NCI-H82 treated with DMSO at 0.1 percent for 48 hours (cell line): ENCODE data around the gene HEXIM2.
"Not testable (repeated sequence)": the region's sequence is repeated elsewhere in the genome, so short reads cannot be mapped to it uniquely, and the experiment has no call there.

ENCODE experiments used
- DNase-seq: peaks from one replicate; lab custom pipeline; 2025; ENCODE audit not compliant: unreplicated experiment; lab: John Stamatoyannopoulos, UW

HEXIM2 gene, protein sequence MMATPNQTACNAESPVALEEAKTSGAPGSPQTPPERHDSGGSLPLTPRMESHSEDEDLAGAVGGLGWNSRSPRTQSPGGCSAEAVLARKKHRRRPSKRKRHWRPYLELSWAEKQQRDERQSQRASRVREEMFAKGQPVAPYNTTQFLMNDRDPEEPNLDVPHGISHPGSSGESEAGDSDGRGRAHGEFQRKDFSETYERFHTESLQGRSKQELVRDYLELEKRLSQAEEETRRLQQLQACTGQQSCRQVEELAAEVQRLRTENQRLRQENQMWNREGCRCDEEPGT

GRCh38 chr17:45161288-45162024 is at the start of gene HEXIM2:
HEXIM2 (plus strand) TSS chr17:45161875; CDS start chr17:45162794, 919 bp downstream.
- DNase-seq: peak; percentile 100

DNA sequence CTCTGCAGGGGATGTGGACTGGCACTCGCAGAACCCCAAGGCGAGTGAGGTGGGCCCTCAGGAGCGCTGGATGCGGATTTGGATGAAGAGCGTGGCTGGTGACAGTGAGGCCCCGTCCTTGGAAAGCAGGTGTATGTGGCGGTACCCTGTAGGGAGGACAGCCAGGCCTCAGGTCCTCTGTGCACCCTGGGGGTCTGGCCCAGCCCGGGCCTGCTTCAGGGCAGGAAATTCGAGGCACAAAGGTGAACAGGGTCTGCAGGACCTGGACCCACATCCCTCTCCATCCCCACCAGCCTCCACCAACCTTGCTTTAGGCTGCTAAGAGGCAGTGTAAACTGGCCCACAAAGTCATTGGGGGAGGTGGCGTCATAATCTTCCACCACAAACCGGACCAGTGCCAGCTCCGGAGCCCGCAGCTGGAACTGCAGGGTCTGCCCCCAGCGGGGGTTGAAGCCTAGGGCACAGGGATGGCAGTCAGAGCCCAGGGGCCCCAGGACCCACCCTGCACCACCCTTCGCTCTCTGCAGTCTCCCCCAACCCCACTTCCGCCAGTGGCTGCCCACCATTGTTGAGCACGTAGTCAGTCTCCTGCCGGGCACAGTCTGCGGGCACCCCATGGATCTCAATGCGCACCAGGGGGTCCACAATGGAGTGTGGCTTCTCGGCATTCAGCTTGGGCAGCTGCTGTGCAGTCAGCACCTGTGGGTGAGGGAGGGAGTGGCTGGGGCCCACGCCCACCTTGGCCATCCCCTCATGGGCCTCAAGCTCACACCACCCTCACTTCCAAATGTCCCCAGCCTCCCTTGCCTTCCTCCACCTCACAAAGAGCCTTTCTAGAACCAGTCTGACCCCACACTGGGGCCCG is 48.9 kb upstream of the HEXIM2 start:
- DNase-seq: no peak

GRCh38 chr17:45113424-45113754 is 48.3 kb upstream of the HEXIM2 start:
- no peak for DNase-seq

DNA sequence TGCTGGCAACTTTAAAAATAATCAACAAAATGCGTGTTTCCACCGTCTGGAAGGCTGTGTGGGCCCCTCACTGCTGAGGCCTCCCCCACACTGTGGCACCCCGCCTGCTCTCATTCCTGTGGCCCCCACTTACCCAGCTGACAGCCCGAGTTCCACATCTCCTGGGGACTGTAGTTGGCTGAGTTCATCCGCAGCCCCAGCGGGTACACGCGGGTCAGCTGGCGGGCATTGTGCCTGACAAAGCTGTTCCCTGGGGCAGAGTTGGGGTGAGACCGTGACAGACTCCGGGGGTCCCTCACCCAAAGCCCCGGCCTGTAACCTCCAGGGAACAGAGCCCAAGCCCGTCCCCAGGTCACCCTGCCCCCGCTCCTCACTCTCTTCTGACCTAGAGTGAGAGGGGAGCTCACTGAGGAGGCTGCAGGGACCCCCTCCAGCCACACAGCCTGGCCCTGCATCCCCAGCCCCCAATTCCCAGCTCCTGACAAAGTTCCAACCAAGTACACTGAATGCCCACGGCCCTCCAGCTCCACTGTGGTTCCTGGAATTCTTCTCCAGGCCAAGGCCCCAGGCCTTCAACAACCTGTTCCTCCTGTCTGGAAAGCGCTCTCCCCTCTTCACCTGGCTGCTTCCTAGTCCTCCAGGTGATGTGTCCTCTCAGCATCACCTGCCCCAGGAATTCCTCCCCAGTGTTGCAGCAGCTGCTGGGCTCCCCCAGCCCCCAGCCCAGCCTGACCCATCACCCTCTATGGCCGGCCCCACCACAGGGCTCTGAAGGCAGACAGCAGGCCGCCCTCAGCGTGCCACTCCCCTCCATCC is 47.4 kb upstream of the HEXIM2 start:
- no peak for DNase-seq

- DNase-seq: no peak
Observed at GRCh38 chr17:45115015-45115625, 46.6 kb upstream of the HEXIM2 start.

- no peak for DNase-seq
Observed at GRCh38 chr17:45115871-45116270, 45.8 kb upstream of the HEXIM2 start.

DNA sequence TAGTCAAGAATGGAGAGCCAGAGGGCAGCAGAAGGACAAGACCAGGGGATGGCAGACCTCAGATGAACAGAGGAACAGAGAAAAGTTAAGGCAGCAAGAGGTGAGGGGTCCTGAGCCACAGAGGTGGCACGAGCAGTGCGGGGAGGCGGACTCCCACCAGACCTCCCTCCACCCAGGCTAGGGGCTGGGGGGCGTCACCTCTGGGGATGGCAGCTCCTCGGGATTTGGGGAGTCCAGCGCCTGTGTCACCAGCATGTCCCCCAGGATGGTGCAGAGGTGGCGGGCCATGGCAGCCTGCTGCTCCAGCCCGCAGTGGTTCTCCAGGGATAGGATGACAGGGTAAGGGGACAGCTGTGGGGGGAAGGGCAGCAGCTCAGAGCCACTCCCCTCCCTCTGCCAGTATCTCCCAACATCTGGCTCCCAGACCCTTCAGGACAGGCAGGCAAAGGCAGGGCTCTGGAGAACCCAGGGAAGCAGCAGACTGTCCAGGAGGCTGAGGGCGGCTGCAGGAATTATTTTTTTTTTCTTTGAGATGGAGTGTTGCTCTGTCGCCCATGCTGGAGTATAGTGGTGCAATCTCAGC is 45.1 kb upstream of the HEXIM2 start:
- DNase-seq: no peak

DNA sequence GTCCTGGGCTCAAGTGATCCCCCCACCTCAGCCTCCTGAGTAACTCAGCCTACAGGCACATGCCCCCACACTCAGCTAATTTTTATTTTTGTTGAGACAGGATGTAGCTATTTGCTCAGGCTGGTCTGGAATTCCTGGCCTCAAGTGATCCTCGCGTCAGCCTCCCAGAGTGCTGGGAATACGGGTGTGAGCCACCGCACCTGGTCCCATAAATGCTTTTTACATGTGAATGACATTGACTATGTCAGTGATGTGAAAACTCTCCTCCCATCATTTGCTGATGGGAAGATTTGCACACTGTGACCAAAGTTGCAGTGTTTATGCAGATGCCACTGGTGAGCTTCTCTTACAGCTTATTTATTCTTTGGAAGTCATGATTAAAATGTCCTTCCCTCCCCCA is 44.3 kb upstream of the HEXIM2 start:
- DNase-seq: no peak

DNA sequence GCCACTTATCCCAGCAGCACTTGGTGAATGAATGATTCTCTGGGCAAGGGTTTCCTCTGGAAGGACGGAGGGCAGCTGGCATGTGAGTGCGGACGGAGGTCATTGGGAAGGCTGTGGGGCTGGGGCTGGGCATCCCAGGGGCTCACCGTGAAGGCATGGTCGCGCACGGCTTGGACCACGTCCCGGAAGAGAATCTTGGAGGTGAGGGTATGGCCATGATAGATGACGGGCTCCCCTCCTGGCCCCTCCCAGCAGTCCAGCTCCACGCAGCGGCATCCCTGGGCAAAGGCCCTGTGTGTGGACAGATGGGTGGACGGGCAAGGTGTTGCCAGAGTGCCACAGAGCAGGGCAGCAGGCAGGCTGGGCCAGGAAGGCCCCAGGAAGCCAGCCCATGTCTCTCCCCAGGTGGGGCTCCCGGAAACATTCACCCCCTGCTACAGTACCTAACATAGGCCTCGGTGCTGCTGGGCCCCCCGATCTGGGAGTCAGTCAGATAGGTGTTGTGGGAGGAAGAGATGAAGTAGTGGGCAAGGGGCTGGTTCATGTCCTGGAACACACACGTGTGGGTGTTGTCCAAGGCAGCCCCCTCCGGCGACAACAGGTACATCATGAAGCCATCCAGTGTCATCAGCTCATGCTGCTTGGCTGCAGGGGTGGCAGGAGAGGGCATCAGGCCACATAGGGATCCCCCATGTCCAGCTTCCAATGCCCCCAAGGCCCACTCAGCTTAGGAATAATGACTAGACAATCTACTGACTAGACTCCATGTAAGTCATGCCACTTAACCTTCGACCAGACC is 43.6 kb upstream of the HEXIM2 start:
- no peak for DNase-seq

DNA sequence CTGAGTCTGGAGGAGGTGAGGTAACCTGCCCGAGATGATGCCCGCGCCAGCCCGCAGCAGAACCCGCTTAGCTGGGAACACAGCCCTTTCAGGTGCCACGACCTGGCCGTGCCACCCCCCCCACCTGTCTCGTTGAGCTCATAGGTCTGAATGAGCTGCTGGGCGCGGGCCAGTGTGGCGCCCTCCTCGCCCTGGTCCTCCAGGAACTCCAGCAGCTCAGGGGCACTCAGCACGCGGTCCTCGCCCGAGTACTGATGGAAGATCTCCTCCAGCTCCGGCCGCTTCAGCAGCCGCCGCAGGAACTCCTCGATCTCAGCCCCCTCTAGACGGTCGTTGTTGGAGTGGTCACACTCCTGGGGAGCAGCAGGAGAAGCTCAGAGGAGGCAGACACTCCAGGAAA is 43.0 kb upstream of the HEXIM2 start:
- no peak for DNase-seq

GRCh38 chr17:45119964-45120363 is 41.7 kb upstream of the HEXIM2 start:
- DNase-seq: no peak

- no peak for DNase-seq
Observed at GRCh38 chr17:45120558-45120957, 41.1 kb upstream of the HEXIM2 start.

DNA sequence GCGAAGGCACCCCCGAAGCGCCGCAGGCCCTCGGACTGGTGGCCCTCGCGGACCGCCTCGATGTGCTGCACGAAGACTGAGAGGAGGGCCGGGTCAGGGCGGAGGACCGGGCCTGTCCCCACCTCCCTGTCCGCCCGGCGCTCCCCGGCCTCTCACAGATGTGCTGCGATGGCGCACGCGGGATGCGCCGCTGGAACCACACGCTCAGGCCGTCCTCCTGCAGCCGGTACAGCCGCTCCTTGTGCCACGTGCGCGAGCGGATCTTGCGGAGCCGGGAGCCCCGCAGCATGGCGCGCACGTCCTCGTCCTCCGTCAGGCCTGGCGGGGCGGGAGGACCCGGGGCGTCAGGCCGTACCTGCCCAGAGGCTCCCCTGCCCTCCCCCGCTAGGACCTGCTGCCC is 40.6 kb upstream of the HEXIM2 start:
- no peak for DNase-seq

GRCh38 chr17:45123076-45123770 is 38.5 kb upstream of the HEXIM2 start:
- no peak for DNase-seq

DNA sequence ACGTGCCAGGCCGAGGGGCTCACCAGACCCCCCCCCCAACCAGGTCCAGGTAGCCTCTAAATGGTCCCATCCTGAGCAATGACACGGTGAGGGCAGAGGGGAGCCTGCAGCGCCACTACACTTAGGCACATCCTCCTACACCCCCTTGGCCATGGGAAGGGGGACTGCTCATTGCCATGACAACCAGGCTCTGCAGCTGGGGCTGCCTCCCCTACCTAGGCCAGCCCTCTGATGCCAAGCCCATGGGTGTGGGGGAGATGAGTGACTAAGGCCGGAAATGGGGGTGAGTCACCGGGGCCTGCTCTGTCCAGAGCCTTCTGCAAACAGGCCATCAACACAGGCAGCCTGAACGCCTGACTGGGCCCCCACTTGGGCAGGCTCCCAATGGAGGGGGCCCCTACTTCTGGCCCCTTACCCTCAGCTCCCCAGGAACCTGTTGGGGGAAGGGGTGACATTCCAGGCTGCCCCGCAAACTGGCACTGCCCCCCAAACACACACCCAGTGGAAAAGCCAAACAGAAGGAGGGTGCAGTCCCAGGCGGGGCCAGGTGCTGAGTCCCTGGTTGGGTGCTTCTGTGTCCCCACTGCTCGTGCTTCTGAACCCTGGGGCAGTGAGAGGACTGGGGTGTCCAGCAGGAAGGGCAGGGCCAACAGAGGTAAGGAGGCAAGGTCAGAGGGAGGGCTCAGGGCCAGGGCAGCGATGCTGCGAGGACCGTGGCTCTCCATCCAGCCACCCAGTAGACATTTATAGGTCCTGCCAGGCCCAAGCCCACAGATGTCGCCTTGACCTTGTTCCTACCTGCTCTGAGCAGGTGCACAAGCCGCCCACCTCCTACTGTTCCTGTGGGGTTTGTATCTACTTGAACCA is 37.5 kb upstream of the HEXIM2 start:
- DNase-seq: no peak

DNA sequence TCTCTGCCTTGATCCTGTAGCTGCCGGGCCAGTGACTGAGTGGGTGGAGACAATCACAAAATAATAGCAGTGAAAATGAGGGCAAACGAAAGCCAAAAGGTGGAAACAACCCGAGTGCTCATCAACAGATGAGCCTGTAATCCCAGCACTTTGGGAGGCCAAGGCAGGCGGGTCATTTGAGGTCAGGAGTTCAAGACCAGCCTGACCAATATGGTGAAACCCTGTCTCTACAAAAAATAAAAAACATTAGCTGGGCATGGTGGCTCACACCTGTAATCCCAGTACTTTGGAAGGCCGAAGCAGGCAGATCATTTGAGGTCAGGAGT is 36.9 kb upstream of the HEXIM2 start:
- not testable (repeated sequence) for DNase-seq

DNA sequence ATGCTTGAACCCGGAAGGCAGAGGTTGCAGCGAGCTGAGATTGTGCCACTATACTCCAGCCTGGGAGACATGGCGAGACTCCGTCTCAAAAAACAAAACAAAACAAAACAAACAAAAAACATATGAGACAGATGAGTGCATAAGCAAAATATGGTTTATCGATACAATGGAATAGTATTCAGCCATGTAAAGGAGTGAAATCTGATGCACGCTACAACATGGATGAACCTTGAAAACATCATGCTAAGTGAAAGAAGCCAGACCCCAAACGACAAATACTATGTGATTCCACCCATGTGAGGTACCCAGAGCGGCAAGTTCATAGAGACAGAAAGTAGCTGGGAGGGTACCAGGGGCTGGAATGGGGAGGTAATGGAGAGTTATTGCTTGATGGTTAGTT is 36.2 kb upstream of the HEXIM2 start:
- no peak for DNase-seq

- DNase-seq: no peak
Observed at GRCh38 chr17:45127207-45127547, 34.5 kb upstream of the HEXIM2 start.
